HG02885 (cell line): ENCODE measurements around the gene SORT1.
"Not testable (repeated sequence)": the region's sequence is repeated elsewhere in the genome, so short reads cannot be mapped to it uniquely, and the experiment has no call there.

Experiments
- ATAC-seq: cut with Tn5 transposase; IDR thresholded peaks from one replicate; pipeline ENCODE4 v1.9.1; 2021; ENCODE audit warnings: mild to moderate bottlenecking; ENCODE audit not compliant: unreplicated experiment, poor library complexity

SORT1 gene

DNA sequence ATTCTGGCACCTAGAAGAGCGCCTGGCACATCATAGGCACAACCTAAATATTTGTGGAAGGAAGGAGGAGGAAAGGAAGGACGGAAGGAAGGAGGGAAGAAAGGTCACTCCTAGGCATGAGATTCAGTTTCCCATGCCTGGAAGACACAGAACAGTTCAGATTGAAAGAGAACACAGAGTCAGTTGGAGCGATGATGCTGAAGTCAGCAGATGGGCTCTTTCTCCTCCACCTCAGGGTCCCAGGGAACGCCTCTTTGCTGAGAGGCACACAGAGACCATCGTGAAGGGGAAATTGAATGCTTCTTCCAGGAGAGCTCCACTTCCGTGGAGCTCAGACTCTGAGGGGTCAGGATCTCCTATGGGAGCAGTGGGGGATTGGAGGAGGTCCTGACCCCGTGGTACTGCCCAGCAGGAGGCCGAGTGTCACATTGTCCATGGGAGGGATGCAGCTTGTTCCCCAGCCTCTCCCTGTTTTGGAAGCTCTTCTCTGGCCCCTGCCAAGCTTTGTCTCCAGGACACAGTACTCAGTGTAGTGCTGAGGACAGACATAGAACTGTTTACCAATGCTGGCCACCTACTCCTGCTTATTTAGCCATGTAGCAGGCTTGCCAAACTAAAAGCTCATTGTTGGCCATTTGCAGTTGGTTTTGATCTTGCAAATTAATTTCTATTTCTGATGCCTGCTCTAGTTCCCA lies 93.3 kb downstream of the SORT1 start:
- ATAC-seq = no peak

DNA sequence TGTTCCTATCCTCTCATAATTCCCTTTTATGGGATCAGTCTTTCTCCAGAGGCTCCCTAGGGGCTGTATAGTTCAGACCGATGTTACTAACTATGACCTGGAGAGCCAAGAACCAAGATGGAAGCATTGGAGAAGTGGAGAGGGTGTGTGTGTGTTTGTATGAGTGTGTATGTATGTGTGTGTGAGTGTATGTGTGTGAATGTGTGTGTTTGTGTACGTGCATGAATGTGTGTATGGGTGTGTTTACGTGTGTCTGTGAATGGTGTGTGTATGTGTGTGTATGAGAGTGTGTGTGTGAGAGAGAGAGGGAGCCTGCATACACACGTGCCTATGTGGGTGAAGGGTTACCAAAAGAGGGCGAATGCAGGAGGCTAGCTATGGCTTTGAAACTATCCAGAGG lies 95.8 kb downstream of the SORT1 start:
- no peak for ATAC-seq

DNA sequence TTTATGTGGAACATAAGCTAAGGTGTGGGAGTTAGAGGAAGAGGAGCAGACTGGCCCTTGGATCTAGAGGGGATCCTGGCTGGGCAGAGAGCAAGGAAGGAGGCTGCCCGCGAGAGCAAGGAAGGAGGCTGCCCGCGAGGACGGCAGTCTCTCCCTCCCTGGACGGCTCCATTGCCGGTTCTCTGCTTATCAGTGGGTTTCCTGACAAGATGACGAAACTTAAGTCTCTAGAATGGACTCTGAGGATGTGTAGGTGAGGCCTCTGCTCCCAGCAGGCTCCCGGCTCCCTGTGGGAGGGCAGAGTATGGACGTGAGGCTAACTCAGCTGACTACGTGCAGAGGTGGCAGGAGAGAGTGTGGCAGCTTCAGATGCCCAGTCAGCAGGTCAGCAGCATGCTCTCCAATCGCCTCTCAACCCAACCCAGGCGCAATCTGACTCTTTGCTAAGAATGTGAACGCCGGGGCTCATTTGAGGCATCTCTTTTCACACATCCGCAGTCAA lies 97.0 kb downstream of the SORT1 start:
- ATAC-seq = no peak

DNA sequence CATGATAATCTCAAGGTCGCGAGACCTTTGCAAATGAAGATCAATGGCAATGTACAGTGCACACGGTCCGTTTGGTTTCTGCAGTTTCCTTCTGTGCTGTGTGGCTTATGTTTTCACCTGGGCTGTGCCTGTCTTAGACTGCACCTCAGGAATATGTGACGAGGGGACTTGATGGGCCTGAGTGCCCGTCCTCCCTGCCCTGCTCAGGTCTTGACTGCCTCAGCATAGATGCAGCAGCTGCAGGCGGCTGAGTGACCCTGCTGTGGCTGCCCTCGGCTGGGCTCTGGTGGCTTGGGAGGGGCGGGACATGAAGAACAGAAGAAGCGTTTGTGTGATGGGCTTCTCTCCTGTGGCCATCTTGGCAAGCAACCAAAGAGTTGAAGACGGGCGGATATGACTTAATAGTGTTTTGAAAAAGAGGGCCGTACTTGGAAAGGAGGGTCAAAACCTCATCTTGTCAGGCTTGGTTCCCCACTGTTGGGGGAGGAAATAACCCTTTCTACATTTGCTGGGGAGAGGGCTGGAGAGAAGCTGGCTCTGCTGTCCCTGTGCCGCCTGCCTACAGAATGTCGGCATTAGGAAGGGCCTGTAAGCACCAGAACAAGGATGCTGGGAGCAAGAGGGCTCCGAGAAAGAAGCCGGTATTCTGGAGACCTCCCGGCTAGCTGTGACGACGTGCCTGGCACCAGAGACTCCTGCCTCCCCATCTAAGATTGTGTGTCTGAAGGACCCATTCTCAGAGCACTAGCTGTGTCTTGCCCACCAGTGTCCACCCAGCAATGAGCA lies 98.0 kb downstream of the SORT1 start:
- ATAC-seq = no peak

DNA sequence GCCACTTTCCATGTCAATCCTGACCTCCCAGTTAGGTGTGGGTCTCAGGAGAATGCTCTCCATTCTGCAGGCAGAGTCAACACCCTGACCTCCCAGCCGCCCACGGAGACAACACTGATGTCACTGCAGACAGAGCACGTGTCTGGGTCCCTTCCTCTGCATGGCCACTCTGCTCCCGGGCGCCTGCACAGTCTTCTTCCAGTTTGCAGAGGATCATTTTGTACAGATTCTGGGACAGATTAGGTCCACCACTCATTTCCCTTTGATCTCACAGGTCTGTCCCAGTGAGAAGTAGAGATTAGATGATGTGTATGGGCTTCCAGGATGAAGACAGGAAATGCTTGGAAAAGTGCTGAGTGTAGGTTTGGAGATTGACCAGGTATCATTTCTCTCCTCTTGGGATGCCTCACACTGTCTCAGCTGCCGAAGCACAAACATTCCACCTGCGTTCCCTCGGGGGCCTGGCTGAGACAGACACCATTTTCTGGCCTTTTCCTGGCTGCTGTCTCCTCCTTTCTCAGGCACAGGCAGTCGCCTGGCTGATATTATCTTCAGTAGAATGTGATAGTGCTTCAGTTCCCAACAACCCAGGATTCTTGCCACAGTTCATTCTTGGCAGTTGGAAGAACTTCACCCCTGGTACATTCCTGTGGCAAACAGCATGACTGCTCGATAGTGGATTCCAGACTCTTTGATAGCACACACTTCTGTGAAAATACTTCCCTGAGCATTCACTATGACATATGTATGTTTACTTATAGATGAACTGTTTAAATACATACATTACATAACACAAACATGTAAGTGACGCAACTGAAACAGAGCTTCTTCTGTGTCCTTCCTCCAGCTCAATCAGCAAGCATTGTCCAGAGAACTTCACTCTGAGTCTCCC lies 98.8 kb downstream of the SORT1 start:
- peak; percentile 68 for ATAC-seq

DNA sequence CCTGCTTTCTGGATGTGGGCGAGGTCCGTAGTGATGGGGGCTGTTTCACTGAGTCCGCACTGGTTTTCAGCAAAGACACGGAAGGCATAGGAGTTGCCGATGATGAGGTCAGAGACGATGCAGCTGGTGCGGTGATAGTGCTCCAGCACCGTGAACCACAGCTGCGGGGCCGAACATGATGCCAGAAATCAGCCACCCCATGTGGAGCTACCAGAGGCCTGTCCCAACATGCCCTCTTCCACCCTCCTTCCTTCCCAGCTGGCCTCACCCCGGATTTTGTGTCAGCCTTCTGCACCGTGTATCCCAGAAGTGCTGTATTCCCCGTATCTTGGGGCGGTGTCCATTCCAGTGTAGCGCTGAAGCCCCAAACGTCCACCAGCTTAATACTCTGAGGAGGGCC lies 100.9 kb downstream of the SORT1 start:
- ATAC-seq = no peak

DNA sequence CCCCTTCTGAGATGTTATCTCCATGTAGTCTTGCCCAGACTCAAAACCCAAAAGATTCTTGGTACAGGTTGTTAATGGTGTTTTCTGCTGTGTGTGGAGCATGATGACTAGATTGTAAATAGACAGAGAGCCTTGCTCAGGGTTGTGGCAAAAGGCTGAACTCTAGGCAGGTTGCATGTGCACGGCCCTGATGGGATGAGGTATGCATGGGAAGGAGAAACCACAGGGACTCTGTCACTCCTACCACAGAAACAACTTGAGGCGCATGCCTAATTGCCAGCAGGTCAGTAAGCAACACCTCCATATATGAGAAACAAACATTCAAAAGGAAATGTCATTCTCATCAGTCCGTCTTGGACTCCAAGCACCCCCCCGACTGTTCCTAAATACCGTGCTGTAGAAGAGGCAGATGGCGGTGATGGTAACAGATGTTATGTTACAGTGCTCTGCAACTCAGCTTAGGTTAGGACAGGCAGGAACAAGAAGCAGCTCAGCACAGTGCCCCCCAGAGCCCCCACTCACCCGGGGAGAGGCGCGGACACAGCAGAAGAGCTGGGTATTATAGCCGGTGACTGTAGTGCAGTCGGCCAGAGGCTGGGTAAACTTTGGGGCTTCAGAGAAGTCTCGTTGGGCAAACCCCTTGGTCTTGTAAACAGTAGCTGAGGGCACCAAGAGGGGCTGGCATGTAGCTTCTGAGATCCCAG lies 101.9 kb downstream of the SORT1 start:
- ATAC-seq = no peak

DNA sequence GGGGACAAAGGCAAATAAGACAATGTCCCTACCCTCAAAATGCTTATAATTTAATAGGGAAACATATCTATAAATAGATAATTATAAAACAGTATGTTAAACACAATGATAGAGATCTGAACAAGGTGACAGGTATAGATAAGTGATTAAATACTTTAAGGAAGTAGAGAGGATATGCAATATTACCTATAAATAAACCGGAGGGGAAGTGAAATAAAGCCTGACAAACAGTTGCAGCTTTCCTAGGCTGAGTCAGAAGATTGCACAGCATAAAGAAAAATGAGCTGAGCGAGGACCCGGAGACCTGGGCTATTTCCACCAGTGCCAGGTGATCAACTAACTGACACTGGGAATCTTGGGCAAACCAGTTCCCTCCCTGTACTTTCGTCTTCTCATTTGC lies 103.2 kb downstream of the SORT1 start:
- ATAC-seq = no peak

DNA sequence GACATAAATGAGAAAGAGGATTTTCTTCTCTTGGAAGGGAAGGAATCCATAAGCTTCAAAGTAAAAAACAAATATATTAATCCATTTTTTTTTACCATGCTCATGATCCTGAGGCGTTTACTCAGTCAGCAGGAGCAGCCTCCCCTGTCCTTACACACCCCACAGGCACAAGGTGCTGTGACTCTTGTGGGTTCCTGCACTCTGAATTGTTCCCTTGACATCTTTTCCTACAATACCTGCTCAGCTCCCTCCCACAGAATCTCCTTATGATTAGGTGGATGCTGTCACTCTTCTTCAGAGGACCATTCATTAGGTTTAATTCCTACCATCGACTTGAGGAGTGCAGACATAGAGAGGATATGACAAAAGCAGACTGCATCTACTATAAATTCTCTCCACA lies 104.7 kb downstream of the SORT1 start:
- ATAC-seq = no peak

DNA sequence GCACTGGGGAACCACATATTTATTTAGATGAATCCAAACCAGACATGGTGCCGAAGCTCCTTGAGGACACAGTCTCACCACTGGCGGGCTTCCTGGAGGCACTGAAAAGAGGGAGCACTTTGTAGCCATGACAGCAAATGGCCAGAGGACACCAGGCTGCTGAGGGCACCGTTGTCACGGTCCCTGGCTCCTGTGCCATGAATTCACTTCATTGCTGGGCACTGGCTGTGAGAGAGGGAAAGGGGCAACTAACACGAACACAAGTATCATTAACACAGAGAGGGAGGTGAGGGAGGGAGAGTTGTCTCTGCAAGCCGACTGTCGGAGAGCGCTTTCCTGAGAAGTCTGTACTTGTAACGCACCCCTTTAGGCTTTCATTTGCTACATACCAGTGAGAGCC lies 105.4 kb downstream of the SORT1 start:
- no peak for ATAC-seq

DNA sequence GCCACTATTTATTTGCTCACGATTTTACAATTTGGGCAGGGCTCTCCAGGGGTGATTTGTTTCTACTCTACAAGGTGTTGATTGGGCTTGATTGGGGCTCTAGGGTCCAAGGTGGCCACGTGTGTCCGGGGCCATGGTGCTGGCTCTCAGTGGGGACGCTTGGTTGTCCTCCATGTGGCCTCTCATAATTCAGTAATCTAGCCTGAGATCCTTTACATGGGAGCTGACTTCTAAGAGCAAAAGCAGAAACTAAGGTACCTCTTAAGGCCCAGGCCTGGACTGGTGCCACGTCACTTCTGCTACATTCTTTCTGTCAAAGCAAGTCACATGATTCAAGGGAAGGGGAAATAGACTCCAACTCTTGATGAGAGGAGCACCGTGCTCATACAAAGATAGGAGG lies 106.7 kb downstream of the SORT1 start:
- ATAC-seq = no peak

DNA sequence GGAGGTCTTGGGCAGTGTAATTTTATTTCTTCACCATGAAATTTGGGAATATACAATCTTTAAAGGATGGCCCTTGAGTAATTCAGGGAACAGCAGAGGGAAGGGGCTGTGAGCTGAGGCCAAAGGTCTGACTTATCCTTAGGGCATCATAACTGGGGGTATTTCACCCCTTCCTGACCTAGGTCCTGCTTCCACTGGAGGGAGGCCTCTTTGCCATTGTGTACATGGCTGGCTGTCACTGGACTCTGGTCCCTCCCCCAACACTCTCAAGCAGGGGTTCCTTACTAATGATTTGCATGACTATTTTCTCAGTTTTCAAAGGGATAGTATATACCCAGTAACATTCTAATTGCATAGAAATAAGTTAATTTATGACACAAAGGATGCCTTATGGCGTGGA lies 107.6 kb downstream of the SORT1 start:
- ATAC-seq = no peak

DNA sequence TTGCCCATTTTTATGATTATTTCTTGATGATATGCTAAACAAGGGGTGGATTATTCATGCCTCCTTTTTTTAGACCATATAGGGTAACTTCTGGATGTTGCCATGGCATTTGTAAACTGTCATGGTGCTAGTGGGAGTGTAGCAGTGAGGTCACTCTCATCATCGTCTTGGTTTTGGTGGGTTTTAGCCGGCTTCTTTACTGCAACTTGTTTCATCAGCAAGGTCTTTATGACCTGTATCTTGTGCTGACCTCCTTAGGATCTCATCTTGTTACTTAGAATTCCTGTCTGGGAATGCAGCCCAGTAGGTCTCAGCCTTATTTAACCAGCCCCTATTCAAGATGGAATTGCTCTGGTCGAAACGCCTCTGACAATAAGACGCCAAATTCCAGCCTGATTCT lies 111.0 kb downstream of the SORT1 start:
- not testable (repeated sequence) for ATAC-seq

DNA sequence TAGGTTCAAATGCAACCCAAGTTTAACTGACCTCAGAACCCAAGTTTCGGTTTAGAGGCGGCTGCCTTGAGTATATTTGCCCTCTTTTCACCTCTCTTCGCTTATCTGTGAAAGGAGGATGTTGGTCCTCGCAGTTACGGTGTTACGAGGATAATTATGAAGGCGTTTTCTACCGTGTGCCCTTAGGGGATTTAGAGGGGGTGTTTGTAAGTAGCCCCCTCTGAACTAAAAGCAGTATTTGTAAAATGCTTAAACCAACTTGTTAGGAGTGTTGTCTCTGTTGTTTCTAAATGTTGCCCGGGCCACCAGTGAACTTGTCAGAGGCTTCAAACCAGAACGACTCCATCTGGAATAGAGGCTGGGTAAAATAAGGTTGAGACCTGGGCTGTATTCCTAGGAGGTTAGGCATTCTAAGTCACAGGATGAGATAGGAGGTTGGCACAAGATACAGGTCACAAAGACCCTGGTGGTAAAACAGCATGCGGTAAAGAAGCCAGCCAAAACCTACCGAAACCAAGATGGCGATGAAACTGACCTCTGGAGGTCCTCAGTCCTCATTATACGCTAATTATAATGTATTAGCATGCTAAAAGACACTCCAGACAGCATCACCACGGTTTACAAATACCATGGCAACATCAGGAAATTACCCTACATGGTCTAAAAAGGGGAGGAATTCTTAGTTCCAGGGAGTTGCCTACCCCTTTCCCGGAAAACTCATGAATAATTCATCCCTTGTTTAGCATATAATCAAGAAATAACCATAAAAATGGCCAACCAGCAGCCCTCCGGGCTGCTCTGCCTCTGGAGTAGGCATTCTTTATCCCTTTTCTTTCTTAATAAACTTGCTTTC lies 113.7 kb downstream of the SORT1 start:
- no peak for ATAC-seq

DNA sequence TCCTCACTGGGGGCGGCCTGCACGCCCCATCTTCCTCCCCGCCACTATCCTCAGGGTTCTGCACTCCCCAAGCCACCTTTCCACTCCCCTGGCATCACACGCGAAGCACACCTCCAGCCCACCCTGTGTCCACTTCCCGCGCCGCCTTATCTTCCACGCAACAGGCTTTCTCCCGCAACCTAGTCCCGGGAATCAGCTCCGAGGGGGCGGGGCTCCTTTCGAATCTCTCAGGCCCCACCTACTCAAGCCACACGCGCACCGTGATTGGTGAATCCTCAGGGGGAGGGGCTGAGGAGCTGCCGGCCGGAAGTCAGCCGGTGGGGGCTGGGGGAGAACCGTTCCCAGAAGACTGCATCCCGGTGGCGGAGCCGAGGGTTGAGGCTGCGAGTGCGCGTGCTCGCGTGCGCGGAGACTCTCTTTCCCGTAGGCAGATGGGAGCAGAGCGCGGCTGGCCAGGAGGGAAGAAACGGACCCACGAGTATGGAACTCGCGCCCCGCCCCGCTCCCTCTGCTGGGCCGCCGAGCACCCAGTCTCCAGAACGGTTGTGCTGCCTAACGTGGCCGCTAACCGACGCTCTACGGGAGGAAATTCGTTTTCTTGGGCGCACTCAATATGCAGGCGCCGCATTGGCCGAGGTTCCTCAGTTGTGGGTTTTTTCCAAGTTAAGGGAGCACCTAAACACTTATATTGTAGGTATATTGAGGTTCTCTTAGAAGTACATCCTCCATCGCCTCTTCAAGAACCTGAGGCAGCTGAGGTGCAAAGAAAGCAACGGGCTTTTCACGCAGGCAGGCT lies 114.6 kb downstream of the SORT1 start, which contains the start of gene PSRC1:
Gene PSRC1 (minus strand): TSS at position 194 of the 796 bp plus-strand sequence.
- peak; percentile 97 for ATAC-seq

DNA sequence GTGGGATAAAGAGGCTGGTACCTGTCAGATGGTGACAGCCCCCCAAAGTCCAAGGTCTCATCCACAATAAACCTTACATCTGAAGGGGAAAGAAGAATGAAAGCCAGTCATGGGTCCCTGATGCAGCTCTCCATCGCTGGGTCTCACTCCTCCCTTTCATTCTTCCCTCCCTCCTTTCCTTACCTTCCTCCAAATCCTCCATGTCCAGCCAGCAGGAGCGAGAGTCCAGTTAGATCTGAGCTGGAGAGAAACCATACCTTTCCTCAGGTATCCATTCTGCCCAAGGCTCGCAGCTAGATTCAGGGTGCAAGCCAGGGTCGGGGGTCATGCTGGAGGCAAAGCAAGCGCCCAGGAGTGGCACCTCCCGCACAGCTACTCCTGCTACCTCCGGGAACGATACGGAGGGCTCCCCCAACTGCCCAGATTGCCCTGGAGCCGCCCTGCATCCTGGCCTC lies 115.2 kb downstream of the SORT1 start:
- ATAC-seq = no peak

DNA sequence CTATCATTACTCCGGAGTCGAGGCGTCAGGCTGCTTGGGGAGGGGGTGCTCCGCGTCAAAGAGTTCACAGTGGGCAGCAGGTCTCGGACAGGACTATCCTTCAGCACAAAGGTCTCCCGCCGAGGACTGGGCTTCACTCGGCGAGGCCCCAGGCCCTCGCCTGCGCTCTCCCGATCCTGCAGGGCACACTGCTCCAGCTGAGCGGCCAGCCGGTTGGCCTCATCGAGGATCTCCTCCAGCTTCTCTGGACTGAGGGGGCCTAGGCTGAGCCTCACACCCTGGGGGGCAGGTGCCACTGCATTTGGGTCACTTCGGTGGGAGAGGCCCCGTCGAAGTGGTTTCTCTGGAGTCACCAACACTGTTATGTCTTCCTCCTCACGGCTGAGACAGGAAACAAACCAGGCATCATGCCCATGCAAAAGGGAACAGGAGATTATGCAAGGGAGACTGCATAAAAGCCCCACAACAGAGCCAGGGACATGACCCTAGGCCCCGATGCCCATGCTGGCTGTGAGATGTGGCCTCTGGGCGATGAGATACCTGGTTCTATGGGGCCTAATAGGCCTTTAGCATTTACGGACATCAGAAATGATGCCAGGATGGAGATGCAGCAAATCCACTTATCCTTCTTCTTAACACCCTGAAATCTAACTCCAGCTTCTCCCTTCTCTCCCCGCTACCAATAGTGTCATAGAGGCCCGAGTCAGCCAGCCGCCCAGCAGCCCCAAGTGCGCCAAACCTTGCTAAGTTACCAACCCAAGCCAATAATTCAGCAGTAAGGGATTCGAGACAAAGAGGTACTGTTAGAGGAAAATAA lies 115.8 kb downstream of the SORT1 start:
- ATAC-seq = no peak
